Measurements from ENCODE around the gene GFOD2. TPM values are rescaled to one million over a fixed set of nuclear protein-coding genes. Genes with fewer than 3 reads are reported as not detected.
A peak's percentile ranks its signal among the peaks of the same experiment; 100 is the strongest.

The GFOD2 gene
- total RNA-seq, 4 donors from 2014 or later: 21.9 to 32.2 (median 24.3) TPM

DNA sequence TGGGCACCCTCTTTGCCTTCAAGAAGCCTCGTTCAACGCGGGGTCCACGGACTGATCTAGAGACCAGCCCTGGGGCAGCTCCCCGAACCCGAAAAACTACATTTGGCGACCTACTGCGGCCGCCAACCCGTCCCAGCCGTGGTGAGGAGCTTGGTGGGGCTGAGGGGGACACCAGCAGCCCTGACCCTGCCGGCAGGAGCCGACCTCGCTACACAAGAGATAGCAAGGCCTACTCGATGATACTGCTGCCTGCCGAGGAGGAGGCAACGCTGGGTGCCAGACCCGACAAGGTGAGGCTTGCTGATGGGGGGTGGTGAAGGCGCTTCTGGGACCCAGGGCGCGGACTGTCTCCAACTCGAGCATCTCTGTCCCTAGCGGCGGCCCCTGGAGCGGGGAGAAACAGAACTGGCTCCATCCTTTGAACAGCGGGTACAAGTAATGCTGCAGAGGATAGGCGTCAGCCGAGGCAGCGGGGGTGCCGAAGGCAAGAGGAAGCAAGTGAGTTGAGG, 64.7 kb downstream of the GFOD2 start:
- Histone ChIP-seq H3K9me3 (no peaks in the 10 kb centered on the region), H3K27ac (no peak overlapping the region), H3K4me3 (no peak overlapping the region), H3K27me3 (peaks cover 63% of the 10 kb centered on the region), H3K36me3 (no peaks in the 10 kb centered on the region), H3K4me1 (peaks cover 12 to 18% (median 15%) of the 10 kb centered on the region in 4 donors)
- in situ Hi-C loops (cut with MboI; ENCODE audit: low pct_ligation_motif_present in 1 of 4, low pct_unique_long_range_greater_than_20kb in 1 of 4, low sequenced_read_pairs in 3 of 4): loop anchor here in 2 of 4 donors (25.0 kb wide), 1 partner anchor 92 kb away; the partner anchor contains the start of gene CTCF (in 2 of the 2)
- intact Hi-C loops (cut with DNase I; ENCODE audit: low total_unique reads): no loop called here
- TF ChIP-seq, protein P1, sequence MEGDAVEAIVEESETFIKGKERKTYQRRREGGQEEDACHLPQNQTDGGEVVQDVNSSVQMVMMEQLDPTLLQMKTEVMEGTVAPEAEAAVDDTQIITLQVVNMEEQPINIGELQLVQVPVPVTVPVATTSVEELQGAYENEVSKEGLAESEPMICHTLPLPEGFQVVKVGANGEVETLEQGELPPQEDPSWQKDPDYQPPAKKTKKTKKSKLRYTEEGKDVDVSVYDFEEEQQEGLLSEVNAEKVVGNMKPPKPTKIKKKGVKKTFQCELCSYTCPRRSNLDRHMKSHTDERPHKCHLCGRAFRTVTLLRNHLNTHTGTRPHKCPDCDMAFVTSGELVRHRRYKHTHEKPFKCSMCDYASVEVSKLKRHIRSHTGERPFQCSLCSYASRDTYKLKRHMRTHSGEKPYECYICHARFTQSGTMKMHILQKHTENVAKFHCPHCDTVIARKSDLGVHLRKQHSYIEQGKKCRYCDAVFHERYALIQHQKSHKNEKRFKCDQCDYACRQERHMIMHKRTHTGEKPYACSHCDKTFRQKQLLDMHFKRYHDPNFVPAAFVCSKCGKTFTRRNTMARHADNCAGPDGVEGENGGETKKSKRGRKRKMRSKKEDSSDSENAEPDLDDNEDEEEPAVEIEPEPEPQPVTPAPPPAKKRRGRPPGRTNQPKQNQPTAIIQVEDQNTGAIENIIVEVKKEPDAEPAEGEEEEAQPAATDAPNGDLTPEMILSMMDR (IDR thresholded peaks at IDR 0.05): no peak
- TF ChIP-seq EP300 (IDR thresholded peaks at IDR 0.05; ENCODE audit: low read depth) (no peak), POLR2A (IDR thresholded peaks at IDR 0.05) (no peak), POLR2AphosphoS5 (IDR thresholded peaks at IDR 0.05) (no peak)
- DNase-seq: no peak
- WGBS, 2 donors (ENCODE audit: low coverage in 1 of 2): 71 to 85% methylated on average over 2 to 19 of the region's 30 CpGs

DNA sequence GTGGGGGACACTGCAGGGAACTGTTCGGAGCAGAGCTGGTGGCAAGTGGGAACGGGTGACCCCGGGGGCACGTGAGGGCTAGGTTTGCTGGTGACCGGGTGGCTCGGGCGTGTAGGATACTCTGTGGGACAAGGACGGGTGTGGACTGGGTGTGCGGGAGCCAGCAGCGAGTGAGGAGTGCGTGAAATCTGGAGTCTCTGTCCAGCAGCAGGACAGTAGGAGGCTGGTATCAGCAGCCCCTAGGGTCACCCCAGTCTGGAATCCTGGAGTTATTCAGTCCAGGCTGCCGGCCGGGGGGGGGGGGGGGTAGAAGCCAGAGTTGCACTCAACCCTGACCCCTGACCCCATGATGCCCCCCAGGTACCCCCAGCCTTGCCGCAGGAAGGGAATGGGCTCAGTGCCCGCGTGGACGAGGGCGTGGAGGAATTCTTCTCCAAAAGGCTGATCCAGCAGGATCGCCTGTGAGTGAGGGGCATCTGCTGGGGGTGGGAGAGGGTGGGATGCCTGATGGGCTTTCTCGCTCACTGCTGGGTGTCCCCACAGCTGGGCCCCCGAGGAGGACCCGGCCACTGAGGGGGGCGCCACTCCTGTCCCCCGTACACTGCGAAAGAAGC, 65.2 kb downstream of the GFOD2 start:
- no peak for DNase-seq
- intact Hi-C loops (cut with DNase I; ENCODE audit: low total_unique reads): no loop called here

DNA sequence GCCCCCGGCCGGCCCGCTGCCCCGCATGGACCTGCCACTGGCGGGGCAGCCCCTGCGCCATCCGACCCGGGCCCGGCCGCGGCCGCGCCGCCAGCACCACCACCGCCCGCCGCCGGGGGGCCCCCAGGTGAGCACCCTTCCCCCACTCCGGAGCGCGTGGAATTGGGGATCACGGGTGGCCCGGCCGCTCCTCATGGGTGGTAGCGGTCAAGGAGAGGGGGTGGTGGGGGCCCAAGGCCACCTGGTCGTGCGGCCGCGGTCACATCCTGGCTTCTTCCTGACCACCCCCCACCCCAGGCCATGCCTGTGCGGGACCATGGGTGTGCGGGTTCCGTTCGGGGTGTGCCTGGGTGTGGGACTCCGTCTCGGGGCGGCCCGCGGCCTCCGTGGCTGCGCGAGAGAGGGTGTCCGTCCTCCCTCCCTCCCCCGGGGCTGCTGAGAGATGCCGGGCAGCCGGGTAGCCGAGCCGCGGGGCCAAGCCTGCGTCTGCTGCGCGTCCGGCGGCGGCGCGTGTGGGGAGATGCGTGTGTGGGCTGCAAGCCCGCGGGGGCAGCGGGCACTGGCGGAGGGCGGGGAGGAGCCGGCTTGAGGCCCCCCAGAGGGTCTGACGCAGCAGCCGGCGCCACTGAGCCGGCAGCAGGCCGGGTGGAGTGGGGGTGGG, 65.9 kb downstream of the GFOD2 start:
- H3K4me1 ChIP-seq: peaks cover 6 to 15% (median 10%) of the 10 kb centered on the region in 4 donors
- in situ Hi-C loops (cut with MboI; ENCODE audit: low pct_ligation_motif_present in 1 of 4, low pct_unique_long_range_greater_than_20kb in 1 of 4, low sequenced_read_pairs in 3 of 4): loop anchor here in 2 of 4 donors (25.0 kb wide), 1 partner anchor 91 kb away; the partner anchor contains the start of gene CTCF (in 2 of the 2)
- no peak for DNase-seq
- no peaks in the 10 kb centered on the region for H3K9me3 ChIP-seq
- intact Hi-C loops (cut with DNase I; ENCODE audit: low total_unique reads): no loop called here
- TF ChIP-seq, protein P1 (IDR thresholded peaks at IDR 0.05): peak in 1 of 5 experiments; percentile 13
- TF ChIP-seq EP300 (IDR thresholded peaks at IDR 0.05; ENCODE audit: low read depth): no peak
- no peak overlapping the region for H3K27ac ChIP-seq
- H3K27me3 ChIP-seq: peaks cover 75% of the 10 kb centered on the region
- WGBS, 2 donors (ENCODE audit: low coverage in 1 of 2): 22% methylated on average over 33 of the region's 68 CpGs; no CpG with 5 or more reads in 1 of the 2 donors
- peak overlapping the region in 3 of 4 donors; percentile 14 to 43 (median 22) for H3K4me3 ChIP-seq
- H3K36me3 ChIP-seq: no peaks in the 10 kb centered on the region

More for the DNA sequence above, 65.2 kb downstream of the GFOD2 start:
- Histone ChIP-seq H3K27me3 (peaks cover 68% of the 10 kb centered on the region), H3K27ac (no peak overlapping the region), H3K36me3 (no peaks in the 10 kb centered on the region), H3K4me3 (peak overlapping the region in 1 of 4 donors; percentile 43), H3K4me1 (peaks cover 7 to 15% (median 11%) of the 10 kb centered on the region in 4 donors), H3K9me3 (no peaks in the 10 kb centered on the region)
- 42% methylated on average over 20 of the region's 25 CpGs; no CpG with 5 or more reads in 1 of the 2 donors for WGBS, 2 donors (ENCODE audit: low coverage in 1 of 2)
- in situ Hi-C loops (cut with MboI; ENCODE audit: low pct_ligation_motif_present in 1 of 4, low pct_unique_long_range_greater_than_20kb in 1 of 4, low sequenced_read_pairs in 3 of 4): loop anchor here in 2 of 4 donors (25.0 kb wide), 1 partner anchor 92 kb away; the partner anchor contains the start of gene CTCF (in 2 of the 2)
- TF ChIP-seq POLR2A (IDR thresholded peaks at IDR 0.05) (no peak), POLR2AphosphoS5 (IDR thresholded peaks at IDR 0.05) (no peak), EP300 (IDR thresholded peaks at IDR 0.05; ENCODE audit: low read depth) (no peak)
- TF ChIP-seq, protein P1 (IDR thresholded peaks at IDR 0.05): no peak

DNA sequence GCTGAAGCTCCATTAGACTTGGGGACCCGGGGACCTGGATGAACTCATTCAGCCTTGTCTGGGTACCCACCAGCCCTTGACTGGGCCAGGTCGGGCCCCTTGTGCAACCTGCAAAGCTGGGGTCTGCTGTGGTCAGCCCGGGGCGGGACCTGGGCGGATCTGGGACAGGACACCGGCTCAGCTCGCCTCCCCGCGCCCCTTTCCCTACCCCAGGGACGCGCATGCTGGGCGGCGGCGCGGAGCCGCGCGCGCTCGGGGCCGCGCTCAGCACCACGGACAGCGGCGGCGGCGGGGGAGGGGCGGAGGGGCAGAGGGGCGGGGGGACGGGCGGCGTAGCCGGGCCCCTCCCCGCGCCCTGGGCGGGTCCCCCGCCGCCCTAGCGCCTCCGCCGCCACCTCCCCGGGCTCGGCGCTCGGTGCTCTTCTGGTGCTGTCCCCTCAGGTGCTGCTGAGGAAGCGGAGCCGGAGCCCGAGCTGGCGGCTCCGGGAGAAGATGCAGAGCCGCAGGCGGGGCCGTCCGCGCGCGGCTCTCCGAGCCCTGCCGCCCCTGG, 66.5 kb downstream of the GFOD2 start:
- DNase-seq: no peak
- Histone ChIP-seq H3K9me3 (no peaks in the 10 kb centered on the region), H3K4me3 (peak overlapping the region in 3 of 4 donors; percentile 14 to 43 (median 22)), H3K27me3 (peaks cover 81% of the 10 kb centered on the region), H3K36me3 (no peaks in the 10 kb centered on the region), H3K27ac (no peak overlapping the region), H3K4me1 (peaks cover 6 to 18% (median 10%) of the 10 kb centered on the region in 4 donors)
- intact Hi-C loops (cut with DNase I; ENCODE audit: low total_unique reads): no loop called here
- no peak for TF ChIP-seq EP300 (IDR thresholded peaks at IDR 0.05; ENCODE audit: low read depth)
- TF ChIP-seq POLR2AphosphoS5 (IDR thresholded peaks at IDR 0.05): no peak
- TF ChIP-seq, protein P1 (IDR thresholded peaks at IDR 0.05): no peak
- TF ChIP-seq POLR2A (IDR thresholded peaks at IDR 0.05): no peak
- in situ Hi-C loops (cut with MboI; ENCODE audit: low pct_ligation_motif_present in 1 of 4, low pct_unique_long_range_greater_than_20kb in 1 of 4, low sequenced_read_pairs in 3 of 4): loop anchor here in 2 of 4 donors (25.0 kb wide), 1 partner anchor 90 kb away; the partner anchor contains the start of gene CTCF (in 2 of the 2)
- 10% methylated on average over 14 of the region's 59 CpGs; no CpG with 5 or more reads in 1 of the 2 donors for WGBS, 2 donors (ENCODE audit: low coverage in 1 of 2)

Data from transverse colon (tissue), 4 donors.